Activated T-cell treated with anti-CD3 and anti-CD28 coated beads, Interleukin-2, amount 50 U/mL, for 72 hours (primary cell): ENCODE data around the gene ASIC3. TPM values are rescaled to one million over a fixed set of nuclear protein-coding genes. Genes with fewer than 3 reads are reported as not detected.
A peak's percentile ranks its signal among the peaks of the same experiment; 100 is the strongest.

ENCODE experiments used
- ATAC-seq, 2 donors: fragments of 150-1000 bp; cut with Tn5 transposase; replicated peaks in 1 of 2; 2 replicates each; pipeline ENCODE4 v1.10.0; 2021; ENCODE audit warnings: moderate library complexity in 2 of 2, mild to moderate bottlenecking in 1 of 2
- DNase-seq, 2 donors: peaks; one replicate each; pipeline ENCODE4 v3.0.0; 2021 to 2022; ENCODE audit warnings: mixed read lengths in 1 of 2
- H3K27ac Mint-ChIP-seq: one replicate; pipeline ENCODE4 v1.8.0; 2022; ENCODE audit warnings: mild to moderate bottlenecking, moderate library complexity, mixed read lengths
- H3K27me3 Mint-ChIP-seq: one replicate; pipeline ENCODE4 v1.8.0; 2022; ENCODE audit warnings: low read depth, mixed read lengths
- H3K36me3 Mint-ChIP-seq, 2 donors: one replicate each; pipeline ENCODE4 v1.8.0; 2022; ENCODE audit warnings: mixed read lengths in 2 of 2, mild to moderate bottlenecking in 1 of 2; ENCODE audit not compliant: insufficient read depth in 2 of 2
- H3K4me1 Mint-ChIP-seq: one replicate; pipeline ENCODE4 v1.8.0; 2022; ENCODE audit warnings: low read depth, mixed read lengths
- H3K4me3 Mint-ChIP-seq, 2 donors: one replicate each; pipeline ENCODE4 v1.8.0; 2022; ENCODE audit warnings: mild to moderate bottlenecking in 2 of 2, mixed read lengths in 2 of 2, moderate library complexity in 2 of 2
- H3K9me3 Mint-ChIP-seq, 2 donors: one replicate each; pipeline ENCODE4 v1.8.0; 2022; ENCODE audit warnings: mixed read lengths in 2 of 2
- total RNA-seq, 2 donors: library from RNA; stranded (reverse); gene quantifications; one replicate each; pipeline ENCODE4 v1.2.3, GENCODE V29; 2022

ASIC3 gene
- total RNA-seq, 2 donors from 2014 or later = 14.4 to 15.7 TPM

GRCh38 chr7:151057506-151057988 is 9.2 kb downstream of the ASIC3 start, which contains the start of gene CDK5:
Gene CDK5, minus strand, starts transcription at chr7:151057897. Its CDS starts 49 bp downstream, at chr7:151057848.
- ATAC-seq (peak; percentile 2 to 4), DNase-seq (no peak)
- Mint-ChIP-seq H3K27me3 (no peaks in the 10 kb centered on the region), H3K9me3 (no peaks in the 10 kb centered on the region), H3K36me3 (peaks cover 0 to 2% of the 10 kb centered on the region in 2 donors), H3K4me1 (peaks cover 43% of the 10 kb centered on the region), H3K4me3 (peak within 1 kb of the TSS; percentile 98), H3K27ac (peak within 1 kb of the TSS; percentile 96)

GRCh38 chr7:151057989-151058780 is 9.9 kb downstream of the ASIC3 start:
- peaks cover 0 to 2% of the 10 kb centered on the region in 2 donors for H3K36me3 Mint-ChIP-seq

GRCh38 chr7:151058781-151059366 is 10.5 kb downstream of the ASIC3 start:
- no peaks in the 10 kb centered on the region for H3K27me3 Mint-ChIP-seq
- H3K4me3 Mint-ChIP-seq = peak overlapping the region; percentile 98
- H3K27ac Mint-ChIP-seq = peak overlapping the region; percentile 96
- ATAC-seq (no peak), DNase-seq (peak; percentile 25 to 30)
- H3K9me3 Mint-ChIP-seq = no peaks in the 10 kb centered on the region
- peaks cover 0 to 2% of the 10 kb centered on the region in 2 donors for H3K36me3 Mint-ChIP-seq
- peaks cover 41% of the 10 kb centered on the region for H3K4me1 Mint-ChIP-seq

More at GRCh38 chr7:151057989-151058780, 9.9 kb downstream of the ASIC3 start:
- Mint-ChIP-seq H3K9me3 (no peaks in the 10 kb centered on the region), H3K27ac (peak overlapping the region; percentile 96), H3K4me3 (peak overlapping the region; percentile 98), H3K4me1 (peaks cover 41% of the 10 kb centered on the region), H3K27me3 (no peaks in the 10 kb centered on the region)
- ATAC-seq (peak; percentile 94 to 95), DNase-seq (peak; percentile 96 to 97)

- DNase-seq (peak; percentile 69 to 84), ATAC-seq (peak; percentile 26 to 46)
- Mint-ChIP-seq H3K4me1 (peaks cover 41% of the 10 kb centered on the region), H3K9me3 (no peaks in the 10 kb centered on the region), H3K36me3 (peaks cover 0 to 2% of the 10 kb centered on the region in 2 donors), H3K27me3 (no peaks in the 10 kb centered on the region), H3K4me3 (peak within 1 kb of the TSS; percentile 98), H3K27ac (peak within 1 kb of the TSS; percentile 96)
Observed at GRCh38 chr7:151059367-151060112, 11.2 kb downstream of the ASIC3 start, which contains the start of gene SLC4A2. Gene SLC4A2, plus strand, starts transcription at chr7:151059589. Its CDS starts 2,399 bp downstream, at chr7:151061988.

- ATAC-seq = no peak
- H3K27ac Mint-ChIP-seq = no peak overlapping the region
Observed at GRCh38 chr7:151060113-151060415, 11.7 kb downstream of the ASIC3 start.

GRCh38 chr7:151060416-151061212 is 12.3 kb downstream of the ASIC3 start:
- peaks cover 0 to 5% of the 10 kb centered on the region in 2 donors for H3K36me3 Mint-ChIP-seq
- H3K27me3 Mint-ChIP-seq = no peaks in the 10 kb centered on the region
- DNase-seq (no peak), ATAC-seq (no peak)
- peak overlapping the region; percentile 98 for H3K4me3 Mint-ChIP-seq
- no peaks in the 10 kb centered on the region for H3K9me3 Mint-ChIP-seq
- H3K4me1 Mint-ChIP-seq = peaks cover 41% of the 10 kb centered on the region
- H3K27ac Mint-ChIP-seq = no peak overlapping the region

More at GRCh38 chr7:151060113-151060415, 11.7 kb downstream of the ASIC3 start:
- no peaks in the 10 kb centered on the region for H3K9me3 Mint-ChIP-seq
- peaks cover 41% of the 10 kb centered on the region for H3K4me1 Mint-ChIP-seq
- no peaks in the 10 kb centered on the region for H3K27me3 Mint-ChIP-seq
- no peak for DNase-seq
- peak overlapping the region; percentile 98 for H3K4me3 Mint-ChIP-seq
- peaks cover 0 to 2% of the 10 kb centered on the region in 2 donors for H3K36me3 Mint-ChIP-seq

- Mint-ChIP-seq H3K27me3 (no peaks in the 10 kb centered on the region), H3K27ac (peak overlapping the region; percentile 74), H3K36me3 (peaks cover 0 to 5% of the 10 kb centered on the region in 2 donors), H3K9me3 (no peaks in the 10 kb centered on the region), H3K4me1 (peaks cover 39% of the 10 kb centered on the region), H3K4me3 (peak overlapping the region; percentile 98)
- ATAC-seq = no peak
- no peak for DNase-seq
Observed at GRCh38 chr7:151061213-151062110, 13.1 kb downstream of the ASIC3 start.

- Mint-ChIP-seq H3K36me3 (peaks cover 0 to 5% of the 10 kb centered on the region in 2 donors), H3K9me3 (no peaks in the 10 kb centered on the region), H3K27me3 (no peaks in the 10 kb centered on the region), H3K27ac (no peak overlapping the region), H3K4me3 (peak overlapping the region in 1 of 2 donors; percentile 98), H3K4me1 (peaks cover 33% of the 10 kb centered on the region)
- DNase-seq (no peak), ATAC-seq (no peak)
Observed at GRCh38 chr7:151062111-151062398, 13.7 kb downstream of the ASIC3 start.

GRCh38 chr7:151062399-151063211 is 14.3 kb downstream of the ASIC3 start:
- H3K36me3 Mint-ChIP-seq = peaks cover 0 to 5% of the 10 kb centered on the region in 2 donors
- H3K4me3 Mint-ChIP-seq = no peak overlapping the region
- no peak overlapping the region for H3K27ac Mint-ChIP-seq
- ATAC-seq = no peak
- H3K27me3 Mint-ChIP-seq = no peaks in the 10 kb centered on the region
- peaks cover 28% of the 10 kb centered on the region for H3K4me1 Mint-ChIP-seq
- no peaks in the 10 kb centered on the region for H3K9me3 Mint-ChIP-seq
- no peak for DNase-seq

GRCh38 chr7:151063212-151063561 is 14.9 kb downstream of the ASIC3 start:
- no peak for ATAC-seq
- no peaks in the 10 kb centered on the region for H3K9me3 Mint-ChIP-seq
- no peak for DNase-seq
- H3K36me3 Mint-ChIP-seq = peaks cover 0 to 5% of the 10 kb centered on the region in 2 donors
- no peak overlapping the region for H3K27ac Mint-ChIP-seq
- H3K27me3 Mint-ChIP-seq = no peaks in the 10 kb centered on the region
- peaks cover 27% of the 10 kb centered on the region for H3K4me1 Mint-ChIP-seq
- H3K4me3 Mint-ChIP-seq = no peak overlapping the region

GRCh38 chr7:151064454-151064853 is 16.1 kb downstream of the ASIC3 start:
- H3K4me1 Mint-ChIP-seq = peaks cover 16% of the 10 kb centered on the region
- no peaks in the 10 kb centered on the region for H3K27me3 Mint-ChIP-seq
- no peak overlapping the region for H3K4me3 Mint-ChIP-seq
- no peaks in the 10 kb centered on the region for H3K9me3 Mint-ChIP-seq
- peaks cover 1 to 3% of the 10 kb centered on the region in 2 donors for H3K36me3 Mint-ChIP-seq
- no peak overlapping the region for H3K27ac Mint-ChIP-seq
- DNase-seq (no peak), ATAC-seq (no peak)
